Measurements from ENCODE around the gene RNF14. TPM values are rescaled to one million over a fixed set of nuclear protein-coding genes. Genes with fewer than 3 reads are reported as not detected.

The RNF14 gene
- total and polyA plus RNA-seq, 3 donors from 2014 or later: 98.8 to 149 (median 101) TPM

- Histone ChIP-seq H3K4me1 (peaks cover 13% of the 10 kb centered on the region), H3K36me3 (ENCODE audit: low read depth, missing control alignments) (no peaks in the 10 kb centered on the region), H3K4me3 (no peak overlapping the region), H3K27ac (no peak overlapping the region), H3K9me3 (no peaks in the 10 kb centered on the region), H3K27me3 (no peaks in the 10 kb centered on the region)
- intact Hi-C loops (cut with DNase I; ENCODE audit: low total_unique reads): loop anchor here (10.0 kb wide), 1 partner anchor 97 kb away; no protein-coding TSS in a partner anchor
- 90 to 94% methylated on average over 5 of the region's 5 CpGs for WGBS, 2 donors
- DNase-seq: no peak
- no peak for TF ChIP-seq POLR2A (IDR thresholded peaks at IDR 0.05)
- no peak for TF ChIP-seq CTCF (IDR thresholded peaks at IDR 0.05)
Measured at GRCh38 chr5:142017832-142018427, 49.0 kb downstream of the RNF14 start.

GRCh38 chr5:142020122-142020659 lies 51.3 kb downstream of the RNF14 start:
- TF ChIP-seq POLR2A (IDR thresholded peaks at IDR 0.05) (no peak), CTCF (IDR thresholded peaks at IDR 0.05) (no peak)
- Histone ChIP-seq H3K27ac (no peak overlapping the region), H3K9me3 (no peaks in the 10 kb centered on the region), H3K36me3 (ENCODE audit: low read depth, missing control alignments) (no peaks in the 10 kb centered on the region), H3K27me3 (no peaks in the 10 kb centered on the region), H3K4me3 (no peak overlapping the region), H3K4me1 (no peaks in the 10 kb centered on the region)
- WGBS, 2 donors: 91 to 93% methylated on average over 1 of the region's 1 CpG
- DNase-seq: no peak
- intact Hi-C loops (cut with DNase I; ENCODE audit: low total_unique reads): no loop called here

GRCh38 chr5:142023836-142024235 lies 54.9 kb downstream of the RNF14 start:
- no peak for DNase-seq
- no peak overlapping the region for H3K27ac ChIP-seq
- H3K27me3 ChIP-seq: no peaks in the 10 kb centered on the region
- WGBS, 2 donors: 71 to 82% methylated on average over 6 of the region's 6 CpGs
- intact Hi-C loops (cut with DNase I; ENCODE audit: low total_unique reads): no loop called here
- no peaks in the 10 kb centered on the region for H3K9me3 ChIP-seq
- no peaks in the 10 kb centered on the region for H3K4me1 ChIP-seq
- no peak overlapping the region for H3K4me3 ChIP-seq
- TF ChIP-seq POLR2A (IDR thresholded peaks at IDR 0.05) (no peak), CTCF (IDR thresholded peaks at IDR 0.05) (no peak)
- H3K36me3 ChIP-seq (ENCODE audit: low read depth, missing control alignments): no peaks in the 10 kb centered on the region

- DNase-seq: peak; percentile 94
- Histone ChIP-seq H3K4me1 (no peaks in the 10 kb centered on the region), H3K4me3 (peak overlapping the region; percentile 62 to 72), H3K27ac (peak overlapping the region; percentile 75 to 90), H3K27me3 (no peaks in the 10 kb centered on the region), H3K36me3 (ENCODE audit: low read depth, missing control alignments) (no peaks in the 10 kb centered on the region), H3K9me3 (no peaks in the 10 kb centered on the region)
- TF ChIP-seq POLR2A (IDR thresholded peaks at IDR 0.05) (no peak), CTCF (IDR thresholded peaks at IDR 0.05) (no peak)
- WGBS, 2 donors: 0% methylated on average over 18 to 26 of the region's 26 CpGs
- intact Hi-C loops (cut with DNase I; ENCODE audit: low total_unique reads): no loop called here
Measured at GRCh38 chr5:142024771-142025304, 55.9 kb downstream of the RNF14 start.
